Colonic mucosa (tissue), 4 donors: Measurements from ENCODE around the gene RNF168. TPM values are rescaled to one million over a fixed set of nuclear protein-coding genes. Genes with fewer than 3 reads are reported as not detected.
A peak's percentile ranks its signal among the peaks of the same experiment; 100 is the strongest.

Source experiments
- DNase-seq: peaks from one replicate; pipeline ENCODE4 v3.0.0-alpha.2; 2020
- H3K27ac ChIP-seq: fragments of 200-600 bp; one replicate; pipeline ENCODE4 v1.8.0; 2021
- H3K27me3 ChIP-seq: fragments of 200-600 bp; one replicate; pipeline ENCODE4 v1.8.0; 2021
- H3K36me3 ChIP-seq: fragments of 200-600 bp; one replicate; pipeline ENCODE4 v1.8.0; 2021
- H3K4me1 ChIP-seq: fragments of 200-600 bp; one replicate; pipeline ENCODE4 v1.8.0; 2021; ENCODE audit warnings: mild to moderate bottlenecking
- H3K4me3 ChIP-seq: fragments of 200-600 bp; one replicate; pipeline ENCODE4 v1.8.0; 2021
- H3K9ac ChIP-seq, 2 donors: one replicate each; pipeline ENCODE4 v1.7.0; 2013; ENCODE audit warnings: control low read depth in 2 of 2, low read depth in 2 of 2, low read length in 2 of 2
- H3K9me3 ChIP-seq: fragments of 200-600 bp; one replicate; pipeline ENCODE4 v1.8.0; 2021
- CTCF ChIP-seq: fragments of 200-600 bp; IDR thresholded peaks from one replicate; pipeline ENCODE4 v1.8.0; 2022; ENCODE audit warnings: antibody characterized with exemption, mild to moderate bottlenecking
- intact Hi-C: fragments of 100-400 bp; cut with DNase I; formaldehyde crosslinking; loops from one replicate; pipeline ENCODE4 v1.14.1; 2022
- total RNA-seq, 2 donors: library from RNA; stranded (reverse); fragmentation: NEBNext Ultra II Directional in 1 of 2; extraction: Animal tissue kit (Norgen Biotek cat#: 25700) in 1 of 2; gene quantifications; one replicate each; pipeline ENCODE4 v1.2.1, GENCODE V29; 2021
- donor health status: healthy.
- donor health status: DM: no; HTN: no; CAD: no.
- donor health status: DM: no; HTN: no; CAD: no.

Gene RNF168
- total RNA-seq, 2 donors from 2014 or later: 30.3 to 34.2 TPM

GRCh38 chr3:196544491-196544992, 41.0 kb upstream of the RNF168 start:
- no peak for DNase-seq
- Histone ChIP-seq H3K36me3 (no peaks in the 10 kb centered on the region), H3K9ac (no peak overlapping the region), H3K9me3 (no peaks in the 10 kb centered on the region), H3K27me3 (no peaks in the 10 kb centered on the region), H3K27ac (no peak overlapping the region), H3K4me3 (no peak overlapping the region), H3K4me1 (no peaks in the 10 kb centered on the region)
- intact Hi-C loops: no loop called here
- no peak for TF ChIP-seq CTCF

- intact Hi-C loops: no loop called here
- no peaks in the 10 kb centered on the region for H3K36me3 ChIP-seq
- H3K9me3 ChIP-seq: no peaks in the 10 kb centered on the region
- no peak for DNase-seq
- no peak overlapping the region for H3K9ac ChIP-seq
- no peak overlapping the region for H3K27ac ChIP-seq
- H3K27me3 ChIP-seq: no peaks in the 10 kb centered on the region
- no peak overlapping the region for H3K4me3 ChIP-seq
- no peak for TF ChIP-seq CTCF
- H3K4me1 ChIP-seq: no peaks in the 10 kb centered on the region
Observed at GRCh38 chr3:196541684-196542445, 38.3 kb upstream of the RNF168 start.

GRCh38 chr3:196537319-196537984, 33.9 kb upstream of the RNF168 start:
- no peaks in the 10 kb centered on the region for H3K36me3 ChIP-seq
- H3K27me3 ChIP-seq: no peaks in the 10 kb centered on the region
- DNase-seq: peak; percentile 58
- no peaks in the 10 kb centered on the region for H3K9me3 ChIP-seq
- H3K9ac ChIP-seq: no peak overlapping the region
- H3K4me1 ChIP-seq: no peaks in the 10 kb centered on the region
- no peak overlapping the region for H3K27ac ChIP-seq
- peak; percentile 40 for TF ChIP-seq CTCF
- no peak overlapping the region for H3K4me3 ChIP-seq
- intact Hi-C loops: no loop called here

GRCh38 chr3:196533260-196533681, 29.7 kb upstream of the RNF168 start:
- intact Hi-C loops: no loop called here
- Histone ChIP-seq H3K4me1 (no peaks in the 10 kb centered on the region), H3K27ac (no peak overlapping the region), H3K36me3 (no peaks in the 10 kb centered on the region), H3K9me3 (no peaks in the 10 kb centered on the region), H3K4me3 (no peak overlapping the region), H3K27me3 (no peaks in the 10 kb centered on the region), H3K9ac (no peak overlapping the region)
- no peak for TF ChIP-seq CTCF
- DNase-seq: no peak

- no peak for TF ChIP-seq CTCF
- Histone ChIP-seq H3K9me3 (no peaks in the 10 kb centered on the region), H3K36me3 (no peaks in the 10 kb centered on the region), H3K27ac (no peak overlapping the region), H3K9ac (no peak overlapping the region), H3K27me3 (no peaks in the 10 kb centered on the region), H3K4me1 (no peaks in the 10 kb centered on the region), H3K4me3 (no peak overlapping the region)
- intact Hi-C loops: no loop called here
- no peak for DNase-seq
Observed at GRCh38 chr3:196531418-196531817, 27.9 kb upstream of the RNF168 start.
